ENCODE results near the gene PPP3R2. TPM values are rescaled to one million over a fixed set of nuclear protein-coding genes. Genes with fewer than 3 reads are reported as not detected.
"Not testable (repeated sequence)": the region's sequence is repeated elsewhere in the genome, so short reads cannot be mapped to it uniquely, and the experiment has no call there.

Gene PPP3R2
- total and polyA plus RNA-seq, 2 donors: 0.02 TPM; not detected in 1

GRCh38 chr9:101592788-101593187 lies 2.0 kb downstream of the PPP3R2 start:
- no peaks in the 10 kb centered on the region for H3K9me3 ChIP-seq (ENCODE audit: control insufficient read depth in 2 of 2, insufficient read depth in 1 of 2, low read length in 1 of 2)
- H3K27ac ChIP-seq (ENCODE audit: low read depth in 1 of 2, low read length in 1 of 2): no peak overlapping the region
- H3K4me1 ChIP-seq (ENCODE audit: control insufficient read depth in 2 of 2, insufficient read depth in 2 of 2, low read length in 2 of 2): no peaks in the 10 kb centered on the region
- no peaks in the 10 kb centered on the region for H3K36me3 ChIP-seq (ENCODE audit: control insufficient read depth in 2 of 2, insufficient read depth in 2 of 2, low read length in 1 of 2)
- H3K4me3 ChIP-seq (ENCODE audit: low read length in 2 of 2): no peak overlapping the region
- DNase-seq (ENCODE audit: low read depth in 6 of 9, low spot score in 9 of 9): no peak
- H3K27me3 ChIP-seq (ENCODE audit: control insufficient read depth in 2 of 2, insufficient read depth in 1 of 2, low read length in 1 of 2): no peaks in the 10 kb centered on the region

GRCh38 chr9:101591787-101592446 lies 2.9 kb downstream of the PPP3R2 start:
- no peaks in the 10 kb centered on the region for H3K27me3 ChIP-seq (ENCODE audit: control insufficient read depth in 2 of 2, insufficient read depth in 1 of 2, low read length in 1 of 2)
- no peak overlapping the region for H3K4me3 ChIP-seq (ENCODE audit: low read length in 2 of 2)
- H3K9me3 ChIP-seq (ENCODE audit: control insufficient read depth in 2 of 2, insufficient read depth in 1 of 2, low read length in 1 of 2): no peaks in the 10 kb centered on the region
- H3K4me1 ChIP-seq (ENCODE audit: control insufficient read depth in 2 of 2, insufficient read depth in 2 of 2, low read length in 2 of 2): no peaks in the 10 kb centered on the region
- no peaks in the 10 kb centered on the region for H3K36me3 ChIP-seq (ENCODE audit: control insufficient read depth in 2 of 2, insufficient read depth in 2 of 2, low read length in 1 of 2)
- DNase-seq (ENCODE audit: low read depth in 6 of 9, low spot score in 9 of 9): no peak
- no peak overlapping the region for H3K27ac ChIP-seq (ENCODE audit: low read depth in 1 of 2, low read length in 1 of 2)

GRCh38 chr9:101590901-101591300 lies 3.9 kb downstream of the PPP3R2 start:
- H3K4me1 ChIP-seq (ENCODE audit: control insufficient read depth in 2 of 2, insufficient read depth in 2 of 2, low read length in 2 of 2): no peaks in the 10 kb centered on the region
- 99% methylated on average over 3 of the region's 3 CpGs for WGBS
- H3K4me3 ChIP-seq (ENCODE audit: low read length in 2 of 2): no peak overlapping the region
- no peaks in the 10 kb centered on the region for H3K36me3 ChIP-seq (ENCODE audit: control insufficient read depth in 2 of 2, insufficient read depth in 2 of 2, low read length in 1 of 2)
- DNase-seq (ENCODE audit: low read depth in 6 of 9, low spot score in 9 of 9): no peak
- no peaks in the 10 kb centered on the region for H3K27me3 ChIP-seq (ENCODE audit: control insufficient read depth in 2 of 2, insufficient read depth in 1 of 2, low read length in 1 of 2)
- no peak overlapping the region for H3K27ac ChIP-seq (ENCODE audit: low read depth in 1 of 2, low read length in 1 of 2)
- no peaks in the 10 kb centered on the region for H3K9me3 ChIP-seq (ENCODE audit: control insufficient read depth in 2 of 2, insufficient read depth in 1 of 2, low read length in 1 of 2)

GRCh38 chr9:101590074-101590473 lies 4.7 kb downstream of the PPP3R2 start:
- 96% methylated on average over 6 of the region's 6 CpGs for WGBS
- H3K27me3 ChIP-seq (ENCODE audit: control insufficient read depth in 2 of 2, insufficient read depth in 1 of 2, low read length in 1 of 2); DNase-seq (ENCODE audit: low read depth in 6 of 9, low spot score in 9 of 9); H3K36me3 ChIP-seq (ENCODE audit: control insufficient read depth in 2 of 2, insufficient read depth in 2 of 2, low read length in 1 of 2); H3K4me3 ChIP-seq (ENCODE audit: low read length in 2 of 2); H3K9me3 ChIP-seq (ENCODE audit: control insufficient read depth in 2 of 2, insufficient read depth in 1 of 2, low read length in 1 of 2); H3K27ac ChIP-seq (ENCODE audit: low read depth in 1 of 2, low read length in 1 of 2); H3K4me1 ChIP-seq (ENCODE audit: control insufficient read depth in 2 of 2, insufficient read depth in 2 of 2, low read length in 2 of 2): not testable (repeated sequence)

- Histone ChIP-seq H3K27me3 (ENCODE audit: control insufficient read depth in 2 of 2, insufficient read depth in 1 of 2, low read length in 1 of 2) (no peaks in the 10 kb centered on the region), H3K27ac (ENCODE audit: low read depth in 1 of 2, low read length in 1 of 2) (no peak overlapping the region), H3K4me1 (ENCODE audit: control insufficient read depth in 2 of 2, insufficient read depth in 2 of 2, low read length in 2 of 2) (no peaks in the 10 kb centered on the region), H3K4me3 (ENCODE audit: low read length in 2 of 2) (no peak overlapping the region), H3K36me3 (ENCODE audit: control insufficient read depth in 2 of 2, insufficient read depth in 2 of 2, low read length in 1 of 2) (no peaks in the 10 kb centered on the region), H3K9me3 (ENCODE audit: control insufficient read depth in 2 of 2, insufficient read depth in 1 of 2, low read length in 1 of 2) (no peaks in the 10 kb centered on the region)
- no peak for DNase-seq (ENCODE audit: low read depth in 6 of 9, low spot score in 9 of 9)
- 95% methylated on average over 4 of the region's 4 CpGs for WGBS
These were observed 7.3 kb downstream of the PPP3R2 start for GRCh38 chr9:101587332-101588043.

GRCh38 chr9:101586651-101587050 lies 8.1 kb downstream of the PPP3R2 start:
- Histone ChIP-seq H3K4me3 (ENCODE audit: low read length in 2 of 2) (no peak overlapping the region), H3K36me3 (ENCODE audit: control insufficient read depth in 2 of 2, insufficient read depth in 2 of 2, low read length in 1 of 2) (no peaks in the 10 kb centered on the region), H3K27ac (ENCODE audit: low read depth in 1 of 2, low read length in 1 of 2) (no peak overlapping the region), H3K4me1 (ENCODE audit: control insufficient read depth in 2 of 2, insufficient read depth in 2 of 2, low read length in 2 of 2) (no peaks in the 10 kb centered on the region), H3K9me3 (ENCODE audit: control insufficient read depth in 2 of 2, insufficient read depth in 1 of 2, low read length in 1 of 2) (no peaks in the 10 kb centered on the region), H3K27me3 (ENCODE audit: control insufficient read depth in 2 of 2, insufficient read depth in 1 of 2, low read length in 1 of 2) (no peaks in the 10 kb centered on the region)
- no peak for DNase-seq (ENCODE audit: low read depth in 6 of 9, low spot score in 9 of 9)
- 94% methylated on average over 5 of the region's 5 CpGs for WGBS

GRCh38 chr9:101585740-101586139 lies 9.0 kb downstream of the PPP3R2 start:
- Histone ChIP-seq H3K27me3 (ENCODE audit: control insufficient read depth in 2 of 2, insufficient read depth in 1 of 2, low read length in 1 of 2) (no peaks in the 10 kb centered on the region), H3K36me3 (ENCODE audit: control insufficient read depth in 2 of 2, insufficient read depth in 2 of 2, low read length in 1 of 2) (no peaks in the 10 kb centered on the region), H3K4me3 (ENCODE audit: low read length in 2 of 2) (no peak overlapping the region), H3K27ac (ENCODE audit: low read depth in 1 of 2, low read length in 1 of 2) (no peak overlapping the region), H3K4me1 (ENCODE audit: control insufficient read depth in 2 of 2, insufficient read depth in 2 of 2, low read length in 2 of 2) (no peaks in the 10 kb centered on the region), H3K9me3 (ENCODE audit: control insufficient read depth in 2 of 2, insufficient read depth in 1 of 2, low read length in 1 of 2) (no peaks in the 10 kb centered on the region)
- WGBS: 67% methylated on average over 3 of the region's 3 CpGs
- no peak for DNase-seq (ENCODE audit: low read depth in 6 of 9, low spot score in 9 of 9)

- H3K27me3 ChIP-seq (ENCODE audit: control insufficient read depth in 2 of 2, insufficient read depth in 1 of 2, low read length in 1 of 2): no peaks in the 10 kb centered on the region
- no peaks in the 10 kb centered on the region for H3K4me1 ChIP-seq (ENCODE audit: control insufficient read depth in 2 of 2, insufficient read depth in 2 of 2, low read length in 2 of 2)
- no peak overlapping the region for H3K4me3 ChIP-seq (ENCODE audit: low read length in 2 of 2)
- no peak overlapping the region for H3K27ac ChIP-seq (ENCODE audit: low read depth in 1 of 2, low read length in 1 of 2)
- 98% methylated on average over 1 of the region's 1 CpG for WGBS
- no peak for DNase-seq (ENCODE audit: low read depth in 6 of 9, low spot score in 9 of 9)
- H3K9me3 ChIP-seq (ENCODE audit: control insufficient read depth in 2 of 2, insufficient read depth in 1 of 2, low read length in 1 of 2): no peaks in the 10 kb centered on the region
- H3K36me3 ChIP-seq (ENCODE audit: control insufficient read depth in 2 of 2, insufficient read depth in 2 of 2, low read length in 1 of 2): no peaks in the 10 kb centered on the region
These were observed 12.2 kb downstream of the PPP3R2 start for GRCh38 chr9:101582553-101582952.

- H3K9me3 ChIP-seq (ENCODE audit: control insufficient read depth in 2 of 2, insufficient read depth in 1 of 2, low read length in 1 of 2): no peaks in the 10 kb centered on the region
- H3K27ac ChIP-seq (ENCODE audit: low read depth in 1 of 2, low read length in 1 of 2): no peak overlapping the region
- DNase-seq (ENCODE audit: low read depth in 6 of 9, low spot score in 9 of 9): no peak
- no peak overlapping the region for H3K4me3 ChIP-seq (ENCODE audit: low read length in 2 of 2)
- H3K4me1 ChIP-seq (ENCODE audit: control insufficient read depth in 2 of 2, insufficient read depth in 2 of 2, low read length in 2 of 2): no peaks in the 10 kb centered on the region
- no peaks in the 10 kb centered on the region for H3K36me3 ChIP-seq (ENCODE audit: control insufficient read depth in 2 of 2, insufficient read depth in 2 of 2, low read length in 1 of 2)
- 96% methylated on average over 6 of the region's 6 CpGs for WGBS
- H3K27me3 ChIP-seq (ENCODE audit: control insufficient read depth in 2 of 2, insufficient read depth in 1 of 2, low read length in 1 of 2): no peaks in the 10 kb centered on the region
These were observed 14.8 kb downstream of the PPP3R2 start for GRCh38 chr9:101579711-101580545.
